HG03521 (cell line): ENCODE measurements around the gene PLCG2.

Source experiments
- ATAC-seq: cut with Tn5 transposase; IDR thresholded peaks from one replicate; pipeline ENCODE4 v1.9.1; 2021; ENCODE audit warnings: mild to moderate bottlenecking, moderate library complexity; ENCODE audit not compliant: unreplicated experiment

The PLCG2 gene

GRCh38 chr16:81905277-81905676 is 126.2 kb downstream of the PLCG2 start:
- no peak for ATAC-seq

GRCh38 chr16:81907681-81908080 is 128.6 kb downstream of the PLCG2 start:
- ATAC-seq: no peak

GRCh38 chr16:81908466-81909262 is 129.6 kb downstream of the PLCG2 start:
- no peak for ATAC-seq

- ATAC-seq: no peak
Measured at GRCh38 chr16:81910366-81910885, 131.3 kb downstream of the PLCG2 start.

- ATAC-seq: no peak
Measured at GRCh38 chr16:81912395-81912794, 133.3 kb downstream of the PLCG2 start.

- ATAC-seq: no peak
Measured at GRCh38 chr16:81913222-81913621, 134.1 kb downstream of the PLCG2 start.

GRCh38 chr16:81917375-81917774 is 138.3 kb downstream of the PLCG2 start:
- no peak for ATAC-seq

- ATAC-seq: no peak
Measured at GRCh38 chr16:81918927-81919326, 139.8 kb downstream of the PLCG2 start.

- no peak for ATAC-seq
Measured at GRCh38 chr16:81920498-81920897, 141.4 kb downstream of the PLCG2 start.

GRCh38 chr16:81921085-81921814 is 142.2 kb downstream of the PLCG2 start:
- no peak for ATAC-seq

- no peak for ATAC-seq
Measured at GRCh38 chr16:81921843-81922584, 142.9 kb downstream of the PLCG2 start.

GRCh38 chr16:81923296-81923695 is 144.2 kb downstream of the PLCG2 start:
- ATAC-seq: no peak

GRCh38 chr16:81925016-81925415 is 145.9 kb downstream of the PLCG2 start:
- no peak for ATAC-seq

GRCh38 chr16:81926036-81926435 is 146.9 kb downstream of the PLCG2 start:
- no peak for ATAC-seq

- ATAC-seq: no peak
Measured at GRCh38 chr16:81927561-81928185, 148.6 kb downstream of the PLCG2 start.

- ATAC-seq: no peak
Measured at GRCh38 chr16:81928271-81928918, 149.3 kb downstream of the PLCG2 start.

- no peak for ATAC-seq
Measured at GRCh38 chr16:81928975-81929374, 149.9 kb downstream of the PLCG2 start.

GRCh38 chr16:81929841-81930240 is 150.8 kb downstream of the PLCG2 start:
- no peak for ATAC-seq

- ATAC-seq: no peak
Measured at GRCh38 chr16:81931927-81932326, 152.8 kb downstream of the PLCG2 start.

GRCh38 chr16:81932668-81933067 is 153.6 kb downstream of the PLCG2 start:
- no peak for ATAC-seq
